AG10803 (cell line): ENCODE measurements around the gene CTSZ.
"Not testable (repeated sequence)": the region's sequence is repeated elsewhere in the genome, so short reads cannot be mapped to it uniquely, and the experiment has no call there.

Experiments
- DNase-seq: peaks from one replicate; pipeline ENCODE4 v3.0.0; 2010; ENCODE audit warnings: low read depth
- H3K4me3 ChIP-seq: 2 replicates; pipeline ENCODE4 v1.5.1; 2011; ENCODE audit warnings: mild to moderate bottlenecking, low read length, control low read depth
- CTCF ChIP-seq: conservative IDR thresholded peaks from 2 replicates; pipeline ENCODE4 v1.5.1; 2011; ENCODE audit warnings: mild to moderate bottlenecking, low read length, control low read depth, inconsistent platforms

Gene CTSZ

GRCh38 chr20:58953050-58953449 is 54.0 kb downstream of the CTSZ start:
- TF ChIP-seq CTCF, result no peak
- no peak overlapping the region for H3K4me3 ChIP-seq
- no peak for DNase-seq

- TF ChIP-seq CTCF, result no peak; the same call in 1 of the 2 replicates
- no peak overlapping the region for H3K4me3 ChIP-seq
- DNase-seq, result no peak
Measured at GRCh38 chr20:58950603-58951002, 56.5 kb downstream of the CTSZ start.

GRCh38 chr20:58947797-58948388 is 59.2 kb downstream of the CTSZ start:
- not testable (repeated sequence) for H3K4me3 ChIP-seq, DNase-seq

GRCh38 chr20:58945965-58946631 is 61.0 kb downstream of the CTSZ start:
- H3K4me3 ChIP-seq, result no peak overlapping the region
- TF ChIP-seq CTCF, result no peak
- no peak for DNase-seq
